GM18870 (cell line): ENCODE results near the gene MTR.

Source experiments
- ATAC-seq: cut with Tn5 transposase; IDR thresholded peaks from one replicate; pipeline ENCODE4 v1.9.1; 2021; ENCODE audit warnings: moderate library complexity; ENCODE audit not compliant: unreplicated experiment

MTR gene

DNA sequence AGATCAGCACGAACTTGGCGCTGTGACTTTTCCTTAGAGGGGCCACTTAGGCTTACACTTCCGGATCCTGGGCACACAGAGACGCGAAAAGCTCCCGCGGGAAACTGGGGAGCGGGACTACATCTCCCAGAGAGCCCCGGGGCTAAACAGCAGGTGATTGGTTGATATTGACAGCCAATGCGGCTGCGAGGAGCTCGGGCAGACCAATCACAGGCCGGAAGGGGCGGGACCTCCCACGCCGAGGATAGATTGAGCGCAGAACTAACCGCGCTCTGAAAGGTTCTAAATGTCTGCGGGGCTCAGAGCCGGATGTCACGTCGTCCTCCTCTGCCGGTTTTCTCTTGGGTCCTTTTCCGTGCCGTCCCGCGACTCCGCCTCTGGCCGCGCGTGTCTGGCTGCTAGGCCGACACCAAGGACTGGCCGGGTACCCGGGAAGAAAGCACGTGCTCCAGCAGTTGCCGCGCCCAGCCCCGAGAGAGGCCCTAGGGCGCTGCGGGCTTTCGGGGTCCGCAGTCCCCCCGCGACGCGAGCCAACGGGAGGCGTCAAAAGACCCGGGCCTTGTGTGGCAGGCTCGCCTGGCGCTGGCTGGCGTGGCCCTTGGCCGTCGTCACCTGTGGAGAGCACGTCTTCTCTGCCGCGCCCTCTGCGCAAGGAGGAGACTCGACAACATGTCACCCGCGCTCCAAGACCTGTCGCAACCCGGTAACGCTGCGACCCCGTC, at the start of gene MTR:
TSS of gene MTR (plus strand) at position 258 of the 722 bp plus-strand sequence. CDS start at position 670, 412 bp downstream.
- peak; percentile 98 for ATAC-seq

DNA sequence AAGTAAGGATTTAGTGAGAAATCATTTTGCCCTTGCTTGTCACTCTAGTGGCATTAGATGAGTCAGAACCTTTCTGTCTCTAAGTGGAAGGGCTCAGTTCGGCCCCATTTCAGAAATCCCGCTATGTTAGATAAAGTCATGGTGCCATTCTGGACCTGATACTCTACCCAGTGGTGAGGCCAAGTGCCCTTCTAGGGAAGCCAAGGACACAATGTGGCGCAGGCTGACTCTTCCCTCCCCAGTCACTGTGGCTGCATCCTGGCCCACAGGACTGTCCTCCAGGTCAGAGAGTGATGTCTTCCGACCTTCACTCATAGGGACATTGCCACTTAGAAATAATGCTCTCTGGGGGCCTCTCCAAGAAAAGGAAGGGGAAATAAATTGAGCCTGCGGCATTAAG, 48.3 kb upstream of the MTR start:
- ATAC-seq, result no peak

DNA sequence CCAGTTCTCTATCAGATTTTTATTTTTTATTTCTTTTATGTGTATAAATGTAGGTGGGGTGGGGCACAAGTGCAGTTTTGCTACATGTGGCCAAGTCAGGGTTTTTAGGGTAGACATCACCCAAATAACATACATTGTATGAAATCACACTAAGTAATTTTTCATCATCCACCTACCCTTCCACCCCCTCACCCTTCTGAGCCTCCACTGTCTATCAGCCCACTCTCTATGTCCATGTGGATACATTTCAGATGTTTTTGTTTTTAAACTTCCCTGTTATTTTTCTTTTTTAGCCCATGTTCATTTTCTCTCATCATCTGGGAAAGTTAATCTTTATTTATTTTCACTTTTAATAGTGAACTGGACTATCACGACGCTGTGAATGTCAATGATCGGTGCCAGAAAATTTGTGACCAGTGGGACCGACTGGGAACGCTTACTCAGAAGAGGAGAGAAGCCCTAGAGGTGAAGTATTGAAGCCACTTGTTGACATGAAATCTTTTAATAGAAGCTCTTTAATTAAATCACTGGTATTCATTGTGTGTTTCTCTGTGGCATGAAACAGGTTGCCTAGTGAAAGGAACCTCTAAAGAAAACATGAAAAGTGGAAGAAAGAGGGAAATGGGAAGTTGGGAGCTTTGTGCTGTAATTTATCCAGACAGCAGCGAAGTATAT, 47.6 kb upstream of the MTR start:
- ATAC-seq, result no peak

DNA sequence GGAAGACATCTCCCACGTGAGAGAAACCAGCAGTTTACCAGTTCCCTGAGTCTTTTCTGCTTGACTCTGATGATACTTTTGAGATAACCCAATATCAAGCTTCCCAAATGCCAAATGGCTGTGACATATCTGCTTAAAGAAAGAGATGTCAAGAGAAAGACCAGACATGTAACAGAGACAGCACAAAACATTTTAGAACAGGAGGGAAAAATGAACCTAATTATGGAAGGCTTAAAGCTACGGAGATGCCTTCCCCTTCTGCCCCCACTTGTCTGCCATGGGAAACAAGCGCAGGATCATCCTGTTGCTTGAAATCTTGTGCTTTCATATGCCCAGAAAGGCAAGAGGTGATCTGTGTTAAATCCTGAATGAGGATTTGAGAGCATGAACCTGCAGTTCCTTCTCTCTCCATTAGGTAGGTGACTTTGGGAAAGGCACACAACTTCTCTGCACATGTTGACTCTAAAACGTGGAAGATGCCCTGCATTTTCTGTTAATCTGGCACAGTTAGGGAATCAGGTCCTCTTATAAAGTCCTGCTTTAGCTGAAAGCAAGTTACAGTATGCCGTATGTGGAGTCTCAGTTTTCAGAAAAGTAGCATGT, 46.7 kb upstream of the MTR start:
- ATAC-seq, result no peak

DNA sequence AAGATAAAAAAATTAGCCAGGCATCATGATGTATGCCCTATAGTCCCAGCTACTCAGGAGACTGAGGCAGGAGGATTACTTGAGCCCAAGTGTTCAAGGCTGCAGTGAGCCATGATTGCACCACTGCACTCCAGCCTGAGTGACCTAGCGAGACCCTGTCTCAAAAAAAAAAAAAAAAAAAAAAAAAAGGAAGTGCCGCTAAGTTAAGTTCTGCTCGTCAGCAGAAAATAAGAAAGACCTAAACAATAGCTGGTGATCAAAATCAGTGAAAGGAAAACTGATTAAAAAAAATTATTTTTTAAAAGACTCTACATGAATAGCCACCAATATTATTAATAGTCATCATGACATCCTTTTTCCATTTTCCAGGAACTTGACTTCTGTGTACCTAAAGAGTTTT, 44.2 kb upstream of the MTR start:
- ATAC-seq, result no peak

DNA sequence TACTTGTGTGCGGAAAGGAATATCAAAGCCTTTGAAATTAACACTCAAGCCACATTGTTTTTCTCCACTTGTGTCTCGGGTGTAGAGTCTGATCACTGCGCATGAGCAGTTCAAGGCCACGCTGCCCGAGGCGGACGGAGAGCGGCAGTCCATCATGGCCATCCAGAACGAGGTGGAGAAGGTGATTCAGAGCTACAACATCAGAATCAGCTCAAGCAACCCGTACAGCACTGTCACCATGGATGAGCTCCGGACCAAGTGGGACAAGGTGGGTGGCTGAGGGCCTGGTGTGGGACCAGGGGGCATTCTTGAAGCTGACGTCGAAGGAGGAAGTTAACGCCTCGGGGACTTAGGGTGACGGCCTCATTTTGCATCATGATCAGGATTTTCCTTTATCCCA, 43.7 kb upstream of the MTR start:
- no peak for ATAC-seq

DNA sequence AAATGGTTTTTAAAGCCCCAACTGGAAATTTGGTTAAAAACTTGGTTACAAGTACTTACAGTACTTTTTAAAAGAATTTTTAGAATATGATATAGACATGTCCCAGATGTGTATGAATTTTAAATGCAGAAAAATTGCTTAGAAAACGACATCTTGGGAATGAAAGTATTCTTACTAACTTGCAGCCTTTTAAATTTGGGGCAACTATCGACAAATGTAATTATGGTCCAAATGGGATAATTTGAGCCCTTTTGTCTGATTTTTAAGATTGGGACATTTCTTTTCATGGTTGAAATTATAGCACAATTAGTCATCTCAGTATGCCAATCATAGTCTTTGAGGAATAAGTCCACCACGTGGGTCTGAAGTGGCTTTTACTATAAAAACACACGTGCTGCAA, 43.2 kb upstream of the MTR start:
- no peak for ATAC-seq

DNA sequence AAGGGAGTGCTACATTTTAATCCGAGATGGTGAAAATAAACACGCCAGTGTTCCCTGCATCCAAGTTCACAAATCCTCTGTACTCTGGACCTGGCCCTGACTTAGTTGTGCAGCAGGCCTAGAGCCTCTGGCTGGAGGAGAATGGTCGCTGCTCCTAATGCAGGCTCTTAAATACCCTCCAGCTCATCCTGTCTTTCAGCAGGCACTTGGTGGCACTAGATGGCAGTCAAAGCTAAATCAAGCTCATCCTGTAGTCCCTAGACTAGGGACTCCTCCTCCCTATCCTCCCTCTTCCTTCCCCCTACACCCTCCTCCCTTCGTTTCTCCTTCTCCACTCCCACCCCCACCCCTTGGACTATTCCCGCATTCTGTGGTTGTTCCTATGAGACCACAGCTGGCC, 41.6 kb upstream of the MTR start:
- ATAC-seq, result no peak

DNA sequence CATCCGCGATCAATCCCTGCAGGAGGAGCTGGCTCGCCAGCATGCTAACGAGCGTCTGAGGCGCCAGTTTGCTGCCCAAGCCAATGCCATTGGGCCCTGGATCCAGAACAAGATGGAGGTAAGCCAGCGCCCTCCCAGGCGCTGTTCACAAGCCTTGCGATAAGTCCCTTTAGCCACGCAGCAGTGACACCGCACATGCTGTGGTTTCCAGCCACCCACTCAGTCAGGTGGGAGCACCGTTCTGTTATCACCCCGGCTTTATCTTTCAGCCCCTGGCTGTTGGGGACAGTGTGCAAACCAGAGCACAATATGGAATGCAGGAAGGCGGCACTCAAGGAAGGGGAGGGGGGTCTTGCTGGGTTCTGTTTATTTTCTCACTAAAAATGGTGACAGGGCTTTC, 41.1 kb upstream of the MTR start:
- no peak for ATAC-seq

DNA sequence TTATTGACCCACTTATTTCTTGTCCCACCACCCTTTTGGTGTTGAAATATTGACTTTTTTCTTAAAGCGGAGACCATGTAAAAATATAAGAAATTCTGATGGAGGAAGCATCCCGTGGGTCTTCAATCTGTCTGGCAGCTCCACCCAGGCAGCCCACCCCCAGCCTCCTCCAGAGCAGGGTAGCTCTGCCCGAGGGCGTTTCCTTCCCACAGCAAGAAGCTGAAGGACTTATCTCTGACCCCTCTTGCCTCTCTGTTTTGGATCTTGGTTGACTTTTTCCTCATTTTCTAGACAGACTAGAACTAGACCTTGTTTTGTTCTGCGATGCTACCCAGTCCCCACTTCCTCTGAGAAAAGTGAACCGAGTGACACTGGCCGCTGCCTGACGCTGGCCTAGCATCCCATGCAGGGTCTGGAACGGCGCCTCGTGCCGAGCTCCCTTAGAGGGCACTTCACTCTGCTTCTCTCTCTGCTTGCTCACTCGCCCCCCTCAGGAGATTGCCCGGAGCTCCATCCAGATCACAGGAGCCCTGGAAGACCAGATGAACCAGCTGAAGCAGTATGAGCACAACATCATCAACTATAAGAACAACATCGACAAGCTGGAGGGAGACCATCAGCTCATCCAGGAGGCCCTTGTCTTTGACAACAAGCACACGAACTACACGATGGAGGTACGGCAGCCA, 40.4 kb upstream of the MTR start:
- no peak for ATAC-seq

DNA sequence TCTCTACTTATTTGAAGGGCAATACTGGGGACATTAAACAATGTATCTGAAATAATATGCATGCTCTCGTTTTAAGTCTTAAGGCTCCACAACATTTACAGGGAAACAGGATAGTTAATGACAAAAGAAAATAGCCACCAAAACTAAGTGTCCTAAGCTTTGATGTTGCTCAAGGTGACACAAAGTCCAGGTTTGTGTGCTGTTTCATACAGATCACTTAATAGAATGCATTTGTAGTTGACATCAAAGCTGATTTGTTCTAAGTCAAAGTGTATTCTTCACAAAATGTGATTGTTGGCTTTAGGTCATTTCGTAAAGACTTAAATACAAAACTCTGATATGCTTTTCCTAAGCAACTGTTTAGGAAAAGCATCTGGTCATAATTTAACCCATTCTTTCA, 37.5 kb upstream of the MTR start:
- ATAC-seq, result no peak

DNA sequence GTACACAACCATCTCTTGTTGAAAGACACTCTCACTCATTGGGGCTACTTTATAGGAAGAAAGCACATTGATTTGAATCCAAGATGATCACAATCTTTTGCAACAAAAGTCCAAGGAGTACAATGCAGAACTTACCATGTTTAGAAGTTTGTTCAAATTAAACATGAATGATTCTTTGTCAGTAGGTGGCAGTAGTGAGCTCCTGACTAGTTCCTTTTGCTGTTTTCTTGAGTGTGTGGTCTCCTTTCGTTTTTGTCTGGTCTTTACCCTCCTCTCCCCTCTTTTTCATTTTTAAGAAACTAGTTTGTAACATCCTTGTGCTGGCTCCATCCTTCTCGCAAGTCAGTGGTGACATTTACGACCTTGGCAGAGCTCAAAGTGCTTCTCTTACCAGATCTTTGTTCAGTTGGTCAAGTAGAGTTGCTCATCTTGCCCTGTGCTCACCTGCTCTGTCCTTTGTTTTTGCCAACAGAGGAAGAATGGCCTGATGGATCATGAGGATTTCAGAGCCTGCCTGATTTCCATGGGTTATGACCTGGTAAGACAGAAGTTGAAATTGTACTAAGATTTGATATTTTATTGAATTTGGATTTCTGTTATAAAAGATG, 35.7 kb upstream of the MTR start:
- ATAC-seq, result peak; percentile 55

DNA sequence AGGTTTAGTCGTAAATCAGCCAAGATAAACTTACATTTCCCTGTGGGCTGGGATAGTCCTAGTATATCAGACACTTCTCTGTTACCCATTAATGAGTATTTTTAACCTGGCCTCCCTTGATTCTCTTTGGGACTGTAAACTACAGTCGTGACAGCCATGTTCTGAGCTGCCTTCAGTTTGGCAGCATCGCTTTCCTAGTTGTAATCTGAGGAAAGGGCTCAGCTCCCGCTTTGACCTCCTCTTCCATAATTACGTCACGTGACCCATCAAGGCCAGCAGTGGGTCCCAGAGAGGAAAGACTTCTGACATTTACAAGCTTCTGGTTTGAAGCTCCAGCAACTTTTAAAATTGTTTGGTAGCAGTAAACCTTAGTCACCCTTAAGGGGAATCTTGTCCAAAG, 34.6 kb upstream of the MTR start:
- no peak for ATAC-seq

DNA sequence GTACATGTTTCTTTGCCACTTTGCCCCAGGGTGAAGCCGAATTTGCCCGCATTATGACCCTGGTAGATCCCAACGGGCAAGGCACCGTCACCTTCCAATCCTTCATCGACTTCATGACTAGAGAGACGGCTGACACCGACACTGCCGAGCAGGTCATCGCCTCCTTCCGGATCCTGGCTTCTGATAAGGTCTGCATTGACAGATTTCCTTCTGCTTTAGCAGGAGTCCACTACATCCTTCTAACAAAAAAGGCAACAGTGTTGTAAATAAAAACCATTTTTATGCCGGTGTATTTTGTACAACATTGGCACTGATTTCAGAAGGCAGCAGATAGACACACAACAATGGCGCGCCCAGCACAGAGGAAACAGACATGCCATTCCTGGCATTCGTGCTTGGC, 34.1 kb upstream of the MTR start:
- no peak for ATAC-seq

DNA sequence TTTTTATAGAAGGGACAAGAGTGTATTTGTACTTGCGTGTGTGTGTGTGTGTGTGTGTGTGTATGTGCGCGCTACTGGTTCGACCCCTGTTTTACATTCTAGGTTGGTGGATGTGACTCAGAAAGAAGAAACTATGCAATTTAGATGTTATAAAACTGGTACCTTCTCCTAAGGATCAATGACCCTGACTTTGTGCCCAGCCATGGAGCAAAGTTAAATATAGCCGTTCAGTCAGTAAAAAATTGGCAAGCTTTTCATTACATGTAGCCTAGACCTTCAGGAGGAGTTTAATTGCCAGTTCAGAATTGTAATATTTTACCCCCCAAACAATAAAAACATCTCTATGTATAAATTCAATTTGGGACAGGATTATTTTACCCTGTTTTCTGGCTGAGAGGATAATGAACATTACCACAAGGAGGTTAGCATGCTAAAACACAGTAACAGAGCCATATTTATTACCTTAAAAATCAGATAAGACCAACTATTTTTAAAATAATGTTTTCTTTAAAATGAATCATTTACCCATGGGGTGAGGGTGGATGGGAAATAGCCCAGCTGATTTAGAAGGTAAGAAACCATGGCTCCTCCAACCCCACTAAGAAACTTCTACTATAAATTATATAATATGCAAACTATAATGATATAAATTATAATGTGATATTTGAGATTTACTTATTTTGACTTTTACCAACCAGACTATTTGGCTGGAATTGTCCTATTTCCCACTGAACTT, 33.5 kb upstream of the MTR start:
- no peak for ATAC-seq

DNA sequence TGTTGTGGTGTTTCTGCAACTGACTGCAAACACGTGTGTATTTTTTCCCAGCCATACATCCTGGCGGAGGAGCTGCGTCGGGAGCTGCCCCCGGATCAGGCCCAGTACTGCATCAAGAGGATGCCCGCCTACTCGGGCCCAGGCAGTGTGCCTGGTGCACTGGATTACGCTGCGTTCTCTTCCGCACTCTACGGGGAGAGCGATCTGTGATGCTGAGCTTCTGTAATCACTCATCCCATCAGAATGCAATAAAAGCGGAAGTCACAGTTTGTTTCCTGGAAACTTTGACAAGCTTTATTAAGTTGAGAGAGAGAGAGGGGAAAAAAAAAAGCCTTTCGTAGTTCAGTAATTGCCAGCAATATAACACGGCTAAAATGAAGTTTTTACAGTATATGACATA, 32.7 kb upstream of the MTR start:
- no peak for ATAC-seq

DNA sequence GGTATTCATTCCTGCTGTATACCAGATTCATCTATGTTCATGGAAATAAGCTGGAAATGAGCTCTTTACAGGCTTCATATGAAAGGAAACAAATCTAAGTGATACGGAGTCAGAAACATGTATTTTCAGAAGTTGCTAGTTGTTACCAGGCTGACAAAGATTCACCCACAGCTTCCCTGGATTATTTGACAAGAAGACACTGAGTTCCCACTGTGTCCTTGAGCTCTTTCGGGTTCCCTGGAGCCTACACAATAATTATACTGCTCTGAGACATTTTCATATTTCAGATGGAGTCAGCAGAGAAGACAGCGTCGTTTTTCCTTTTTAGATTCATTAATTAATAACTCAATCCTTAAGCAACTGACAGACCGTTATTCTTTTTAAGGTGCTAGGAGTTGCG, 29.3 kb upstream of the MTR start:
- no peak for ATAC-seq

DNA sequence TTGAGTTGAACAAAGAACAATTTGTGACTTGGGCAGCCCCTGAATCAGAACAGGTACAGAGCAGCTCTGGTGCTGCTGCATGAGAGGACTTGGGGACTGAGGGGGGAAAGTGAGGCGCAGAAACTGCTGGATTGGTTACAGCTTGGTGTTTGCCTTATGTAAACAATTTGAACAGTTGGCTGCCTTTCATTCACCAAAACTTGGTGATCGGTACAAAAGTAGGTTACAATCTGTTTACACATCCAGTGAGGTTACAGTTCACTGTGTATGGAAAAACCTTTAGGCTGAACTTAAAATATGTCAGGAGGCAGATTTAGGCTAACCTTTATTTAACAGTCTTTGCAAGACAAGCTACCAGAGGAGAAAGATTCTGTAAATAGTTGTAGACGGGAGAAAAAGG, 28.6 kb upstream of the MTR start:
- ATAC-seq, result no peak

DNA sequence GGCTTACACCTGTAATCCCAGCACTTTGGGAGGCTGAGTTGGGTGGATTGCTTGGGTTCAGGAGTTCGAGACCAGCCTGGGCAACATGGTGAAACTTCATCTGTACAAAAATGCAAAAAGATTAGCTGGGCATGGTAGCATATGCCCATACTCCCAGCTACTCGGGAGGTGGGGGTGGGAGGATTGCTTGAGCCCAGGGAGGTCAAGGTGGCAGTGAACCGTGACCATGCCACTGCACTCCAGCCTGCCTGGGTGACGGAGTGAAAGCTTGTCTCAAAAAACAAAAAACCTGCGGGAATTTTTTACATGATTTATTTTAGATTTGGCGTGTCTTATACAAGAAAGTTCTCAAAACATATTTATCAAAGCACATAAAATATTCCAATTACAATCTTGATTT, 27.8 kb upstream of the MTR start:
- ATAC-seq, result no peak

DNA sequence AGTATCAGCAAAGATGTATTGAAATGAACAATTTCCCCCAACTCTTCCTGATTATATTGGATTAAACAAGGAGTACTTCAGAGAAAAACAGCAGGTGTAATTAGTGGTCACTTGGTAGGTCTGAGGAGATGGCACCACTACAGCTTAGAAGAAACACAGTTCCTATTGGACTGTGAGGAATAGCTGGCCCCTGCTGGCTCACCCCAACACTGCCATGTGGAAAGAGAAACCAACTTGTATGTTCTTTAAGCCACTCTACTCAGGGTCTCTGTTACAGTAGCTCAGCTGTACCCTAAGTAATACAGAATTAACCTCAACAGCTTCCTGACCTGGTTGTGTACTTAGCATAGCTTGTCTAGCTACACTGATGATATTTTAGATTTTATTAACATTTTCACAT, 26.5 kb upstream of the MTR start:
- ATAC-seq, result no peak

DNA sequence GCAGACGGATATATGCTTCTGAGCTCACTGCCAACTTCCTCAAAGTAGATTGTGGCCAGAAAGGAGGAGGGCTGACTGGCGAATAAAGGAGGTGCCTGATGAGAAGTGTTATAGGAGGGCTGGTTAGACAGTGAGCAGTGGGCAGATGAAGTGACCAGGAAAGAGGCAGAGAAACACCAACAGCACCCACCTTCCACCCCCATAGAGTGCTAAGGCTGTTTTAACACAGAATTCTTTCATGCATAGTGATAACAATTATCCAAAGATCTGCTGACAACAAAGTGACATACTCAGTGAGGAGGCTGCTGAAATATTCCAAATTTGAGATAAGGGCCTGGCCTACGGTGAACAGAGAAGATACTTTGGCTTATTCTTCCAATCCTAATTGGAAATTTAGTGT, 21.2 kb upstream of the MTR start:
- no peak for ATAC-seq
